HepG2 (cell line): ENCODE measurements around the gene LRR1. TPM values are rescaled to one million over a fixed set of nuclear protein-coding genes. Genes with fewer than 3 reads are reported as not detected.

Experiments
- CREB1 ChIP-seq, 2 experiments: fragments of 450-650 bp in 1 of 2; IDR thresholded peaks; 2 replicates each; pipeline ENCODE4 v1.6.1; 2016 to 2017; ENCODE audit warnings: control low read depth in 1 of 2, mild to moderate bottlenecking in 1 of 2, missing compliant biosample characterization in 1 of 2, missing genetic modification characterization in 1 of 2
- ELF3 ChIP-seq: IDR thresholded peaks from 2 replicates; pipeline ENCODE4 v1.6.1; 2016; ENCODE audit warnings: missing genetic modification reagents, missing compliant biosample characterization
- EP300 ChIP-seq, 3 experiments: sonication (generic) in 1 of 3; formaldehyde crosslinking in 1 of 3; IDR thresholded peaks; 2 replicates each; pipeline versions ENCODE4 v1.5.1 to v1.6.1; 2011 to 2020; ENCODE audit warnings: low read depth in 2 of 3, low read length in 2 of 3, borderline replicate concordance in 1 of 3, improper control_type of control experiment in 1 of 3, mild to moderate bottlenecking in 1 of 3, missing genetic modification reagents in 1 of 3, moderate library complexity in 1 of 3
- ERF ChIP-seq: IDR thresholded peaks from 2 replicates; pipeline ENCODE4 v1.6.1; 2018; ENCODE audit warnings: missing biosample characterization, missing genetic modification reagents
- FUBP1 ChIP-seq: sonication (generic); formaldehyde crosslinking; IDR thresholded peaks from 2 replicates; pipeline ENCODE4 v1.5.1; 2020; ENCODE audit warnings: missing genetic modification reagents, mild to moderate bottlenecking, borderline replicate concordance
- HMG20A ChIP-seq: IDR thresholded peaks from 2 replicates; pipeline ENCODE4 v1.6.1; 2016; ENCODE audit warnings: borderline replicate concordance
- NFATC3 ChIP-seq: sonication (generic); formaldehyde crosslinking; IDR thresholded peaks from 2 replicates; pipeline ENCODE4 v1.5.1; 2020; ENCODE audit warnings: mild to moderate bottlenecking, missing genetic modification reagents
- RCOR2 ChIP-seq: IDR thresholded peaks from 2 replicates; pipeline ENCODE4 v1.6.1; 2016; ENCODE audit warnings: missing biosample characterization, missing genetic modification reagents
- RFX5 ChIP-seq: IDR thresholded peaks from 2 replicates; pipeline ENCODE4 v1.6.1; 2011; ENCODE audit warnings: low read depth, low read length, improper control_type of control experiment
- SOX13 ChIP-seq, 3 experiments: fragments of 450-650 bp in 1 of 3; sonication (generic) in 1 of 3; formaldehyde crosslinking in 1 of 3; IDR thresholded peaks in 2 of 3; conservative IDR thresholded peaks in 1 of 3; 2 replicates each; pipeline versions ENCODE4 v1.5.0 to v1.6.1; 2016 to 2020; ENCODE audit warnings: antibody characterized with exemption in 1 of 3, mild to moderate bottlenecking in 1 of 3, missing compliant biosample characterization in 1 of 3, missing genetic modification reagents in 1 of 3, moderate library complexity in 1 of 3
- SOX5 ChIP-seq: IDR thresholded peaks from 2 replicates; pipeline ENCODE4 v1.6.1; 2016; ENCODE audit warnings: borderline replicate concordance
- ZNF17 ChIP-seq: sonication (generic); formaldehyde crosslinking; IDR thresholded peaks from 2 replicates; pipeline ENCODE4 v1.5.0; 2020; ENCODE audit warnings: mild to moderate bottlenecking, missing genetic modification reagents
- ZNF282 ChIP-seq: fragments of 450-650 bp; IDR thresholded peaks from 2 replicates; pipeline ENCODE4 v1.6.1; 2018; ENCODE audit not compliant: partially characterized antibody
- ZNF44 ChIP-seq: sonication (generic); formaldehyde crosslinking; IDR thresholded peaks from 2 replicates; pipeline ENCODE4 v1.5.1; 2020; ENCODE audit warnings: mild to moderate bottlenecking, missing genetic modification reagents
- polyA plus RNA-seq, 8 experiments: library from polyadenylated mRNA; depleted of rRNA in 3 of 8; stranded (reverse) in 7 of 8; unstranded in 1 of 8; fragments of >200 nt; fragmentation: Illumina TruSeq in 4 of 8; extraction: Trizol in 4 of 8; gene quantifications; 2 replicates each; pipeline versions ENCODE4 v1.2.1 to v1.2.3, GENCODE V29; 2011 to 2016; ENCODE audit warnings: low read depth in 4 of 8, missing spikeins in 1 of 8, mixed read lengths in 1 of 8; ENCODE audit not compliant: insufficient read depth in 1 of 8
- total RNA-seq, 5 experiments: library from RNA; depleted of rRNA; stranded (reverse); fragments of >200 nt; fragmentation: Illumina TruSeq; extraction: Trizol; gene quantifications; 2 replicates each; pipeline ENCODE4 v1.2.3, GENCODE V29; 2016; ENCODE audit warnings: low read depth in 1 of 5
- TF ChIP-seq, protein P1 (sequence below): fragments of 450-650 bp; IDR thresholded peaks from 2 replicates; pipeline ENCODE4 v1.6.1; 2017; ENCODE audit warnings: mild to moderate bottlenecking
- TF ChIP-seq, protein P2 (sequence below), 2 experiments: sonication (generic) in 1 of 2; formaldehyde crosslinking in 1 of 2; IDR thresholded peaks; 2 replicates each; pipeline versions ENCODE4 v1.4.0 to v1.6.1; 2018 to 2020; ENCODE audit warnings: missing genetic modification reagents in 2 of 2, borderline replicate concordance in 1 of 2, low read depth in 1 of 2, mild to moderate bottlenecking in 1 of 2, missing biosample characterization in 1 of 2
- TF ChIP-seq, protein P3 (sequence below): sonication (generic); formaldehyde crosslinking; IDR thresholded peaks from 2 replicates; pipeline ENCODE4 v1.4.0; 2020; ENCODE audit warnings: missing genetic modification reagents, borderline replicate concordance

The LRR1 gene
- total and polyA plus RNA-seq, 2 of the 13 experiments (the other 11 are each of a cell fraction or from before 2014, with no cell fraction given) = 7.0 to 36.2 TPM

- TF ChIP-seq, protein P1, sequence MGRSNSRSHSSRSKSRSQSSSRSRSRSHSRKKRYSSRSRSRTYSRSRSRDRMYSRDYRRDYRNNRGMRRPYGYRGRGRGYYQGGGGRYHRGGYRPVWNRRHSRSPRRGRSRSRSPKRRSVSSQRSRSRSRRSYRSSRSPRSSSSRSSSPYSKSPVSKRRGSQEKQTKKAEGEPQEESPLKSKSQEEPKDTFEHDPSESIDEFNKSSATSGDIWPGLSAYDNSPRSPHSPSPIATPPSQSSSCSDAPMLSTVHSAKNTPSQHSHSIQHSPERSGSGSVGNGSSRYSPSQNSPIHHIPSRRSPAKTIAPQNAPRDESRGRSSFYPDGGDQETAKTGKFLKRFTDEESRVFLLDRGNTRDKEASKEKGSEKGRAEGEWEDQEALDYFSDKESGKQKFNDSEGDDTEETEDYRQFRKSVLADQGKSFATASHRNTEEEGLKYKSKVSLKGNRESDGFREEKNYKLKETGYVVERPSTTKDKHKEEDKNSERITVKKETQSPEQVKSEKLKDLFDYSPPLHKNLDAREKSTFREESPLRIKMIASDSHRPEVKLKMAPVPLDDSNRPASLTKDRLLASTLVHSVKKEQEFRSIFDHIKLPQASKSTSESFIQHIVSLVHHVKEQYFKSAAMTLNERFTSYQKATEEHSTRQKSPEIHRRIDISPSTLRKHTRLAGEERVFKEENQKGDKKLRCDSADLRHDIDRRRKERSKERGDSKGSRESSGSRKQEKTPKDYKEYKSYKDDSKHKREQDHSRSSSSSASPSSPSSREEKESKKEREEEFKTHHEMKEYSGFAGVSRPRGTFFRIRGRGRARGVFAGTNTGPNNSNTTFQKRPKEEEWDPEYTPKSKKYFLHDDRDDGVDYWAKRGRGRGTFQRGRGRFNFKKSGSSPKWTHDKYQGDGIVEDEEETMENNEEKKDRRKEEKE = no peak
- no peak for TF ChIP-seq FUBP1 (CRISPR knock-in tag)
- no peak for TF ChIP-seq NFATC3 (CRISPR knock-in tag)
- no peak for TF ChIP-seq ZNF44 (CRISPR knock-in tag)
- 0 out of 2 replicates have a peak, but pooled peaks have one; percentile 21 for TF ChIP-seq RCOR2 (CRISPR knock-in tag)
- no peak for TF ChIP-seq ZNF282
- TF ChIP-seq, protein P2, sequence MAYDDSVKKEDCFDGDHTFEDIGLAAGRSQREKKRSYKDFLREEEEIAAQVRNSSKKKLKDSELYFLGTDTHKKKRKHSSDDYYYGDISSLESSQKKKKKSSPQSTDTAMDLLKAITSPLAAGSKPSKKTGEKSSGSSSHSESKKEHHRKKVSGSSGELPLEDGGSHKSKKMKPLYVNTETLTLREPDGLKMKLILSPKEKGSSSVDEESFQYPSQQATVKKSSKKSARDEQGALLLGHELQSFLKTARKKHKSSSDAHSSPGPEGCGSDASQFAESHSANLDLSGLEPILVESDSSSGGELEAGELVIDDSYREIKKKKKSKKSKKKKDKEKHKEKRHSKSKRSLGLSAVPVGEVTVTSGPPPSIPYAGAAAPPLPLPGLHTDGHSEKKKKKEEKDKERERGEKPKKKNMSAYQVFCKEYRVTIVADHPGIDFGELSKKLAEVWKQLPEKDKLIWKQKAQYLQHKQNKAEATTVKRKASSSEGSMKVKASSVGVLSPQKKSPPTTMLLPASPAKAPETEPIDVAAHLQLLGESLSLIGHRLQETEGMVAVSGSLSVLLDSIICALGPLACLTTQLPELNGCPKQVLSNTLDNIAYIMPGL (CRISPR knock-in tag; IDR thresholded peaks at IDR 0.05; ENCODE audit: borderline replicate concordance in 1 of 2, low read depth in 1 of 2) = 0 out of 4 replicates have a peak, but pooled peaks of 1 of the 2 experiments have one; percentile 34
- TF ChIP-seq ELF3 (CRISPR knock-in tag) = peak; percentile 60; the same call in 1 of the 2 replicates
- TF ChIP-seq SOX13 (IDR thresholded peaks at IDR 0.05) = no peak
- peak in 1 of 2 experiments; percentile 72; a peak in 2 of 4 replicates for TF ChIP-seq SOX13 (CRISPR knock-in tag; conservative IDR thresholded peaks at IDR 0.05 in 1 of 2, IDR thresholded peaks at IDR 0.05 in 1 of 2)
- TF ChIP-seq SOX5 = peak; percentile 68; the same call in 1 of the 2 replicates
- TF ChIP-seq CREB1 (IDR thresholded peaks at IDR 0.05) = peak; percentile 57; the same call in 1 of the 2 replicates
- peak; percentile 63 for TF ChIP-seq CREB1 (CRISPR knock-in tag; IDR thresholded peaks at IDR 0.05)
- peak; percentile 36; the same call in 1 of the 2 replicates for TF ChIP-seq RFX5
- TF ChIP-seq, protein P3, sequence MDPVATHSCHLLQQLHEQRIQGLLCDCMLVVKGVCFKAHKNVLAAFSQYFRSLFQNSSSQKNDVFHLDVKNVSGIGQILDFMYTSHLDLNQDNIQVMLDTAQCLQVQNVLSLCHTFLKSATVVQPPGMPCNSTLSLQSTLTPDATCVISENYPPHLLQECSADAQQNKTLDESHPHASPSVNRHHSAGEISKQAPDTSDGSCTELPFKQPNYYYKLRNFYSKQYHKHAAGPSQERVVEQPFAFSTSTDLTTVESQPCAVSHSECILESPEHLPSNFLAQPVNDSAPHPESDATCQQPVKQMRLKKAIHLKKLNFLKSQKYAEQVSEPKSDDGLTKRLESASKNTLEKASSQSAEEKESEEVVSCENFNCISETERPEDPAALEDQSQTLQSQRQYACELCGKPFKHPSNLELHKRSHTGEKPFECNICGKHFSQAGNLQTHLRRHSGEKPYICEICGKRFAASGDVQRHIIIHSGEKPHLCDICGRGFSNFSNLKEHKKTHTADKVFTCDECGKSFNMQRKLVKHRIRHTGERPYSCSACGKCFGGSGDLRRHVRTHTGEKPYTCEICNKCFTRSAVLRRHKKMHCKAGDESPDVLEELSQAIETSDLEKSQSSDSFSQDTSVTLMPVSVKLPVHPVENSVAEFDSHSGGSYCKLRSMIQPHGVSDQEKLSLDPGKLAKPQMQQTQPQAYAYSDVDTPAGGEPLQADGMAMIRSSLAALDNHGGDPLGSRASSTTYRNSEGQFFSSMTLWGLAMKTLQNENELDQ (CRISPR knock-in tag) = no peak
- TF ChIP-seq HMG20A (CRISPR knock-in tag) = peak; percentile 54; the same call in 1 of the 2 replicates
- peak in 1 of 2 experiments; percentile 63; a peak in 2 of 4 replicates for TF ChIP-seq EP300 (IDR thresholded peaks at IDR 0.05; ENCODE audit: low read depth in 2 of 2, low read length in 2 of 2)
- TF ChIP-seq EP300 (CRISPR knock-in tag; IDR thresholded peaks at IDR 0.05; ENCODE audit: borderline replicate concordance) = no peak
- no peak for TF ChIP-seq ZNF17 (CRISPR knock-in tag)
- 0 out of 2 replicates have a peak, but pooled peaks have one; percentile 22 for TF ChIP-seq ERF (CRISPR knock-in tag)
Measured at GRCh38 chr14:49659526-49660455, 61.1 kb downstream of the LRR1 start (continued).
